Measurements from ENCODE around the gene CCNB1IP1.
"Not testable (repeated sequence)": the region's sequence is repeated elsewhere in the genome, so short reads cannot be mapped to it uniquely, and the experiment has no call there.

Gene CCNB1IP1

DNA sequence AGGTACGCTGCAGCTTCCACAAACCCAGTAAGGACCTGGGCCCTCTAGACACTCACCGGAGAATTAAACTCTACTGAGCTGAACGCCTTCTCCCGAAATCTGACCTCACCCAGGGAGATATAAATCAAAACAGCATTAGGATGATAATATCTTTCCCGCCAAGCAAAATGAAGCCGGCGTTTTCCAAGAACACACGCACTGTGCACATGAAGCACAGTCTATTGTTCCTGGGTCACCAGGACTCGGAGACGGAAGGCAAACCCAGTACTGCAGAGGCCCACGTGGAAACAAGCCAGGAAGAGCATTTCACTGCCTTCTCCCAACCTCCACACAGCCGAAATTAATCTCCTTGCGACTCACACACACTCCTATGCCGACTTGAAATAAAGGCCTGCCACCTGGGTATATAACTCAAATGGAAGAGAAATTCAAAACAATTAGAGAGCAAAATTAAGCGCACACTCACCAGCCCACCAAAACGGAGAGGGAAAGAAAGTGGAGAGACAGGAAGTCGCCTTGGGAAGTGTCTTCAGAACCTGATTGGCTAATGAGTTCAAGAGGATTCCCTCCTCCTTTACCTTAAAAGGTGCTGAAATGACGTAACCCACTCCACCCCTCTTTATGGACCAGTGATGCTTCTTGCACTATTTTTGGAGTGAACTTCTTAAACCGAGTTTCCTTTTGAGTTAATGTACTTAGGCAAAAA, at the start of gene CCNB1IP1:
Gene CCNB1IP1, minus strand, starts transcription at position 492 of the 706 bp plus-strand sequence. CDS start 16,756 bp downstream, outside the sequence.
- peak; percentile 73 for DNase-seq

GRCh38 chr14:20382526-20382925, 49.4 kb upstream of the CCNB1IP1 start:
- no peak for DNase-seq

- DNase-seq, result no peak
These were observed 48.3 kb upstream of the CCNB1IP1 start for GRCh38 chr14:20381341-20381740.

- DNase-seq, result no peak
These were observed 47.6 kb upstream of the CCNB1IP1 start for GRCh38 chr14:20380681-20381080.

DNA sequence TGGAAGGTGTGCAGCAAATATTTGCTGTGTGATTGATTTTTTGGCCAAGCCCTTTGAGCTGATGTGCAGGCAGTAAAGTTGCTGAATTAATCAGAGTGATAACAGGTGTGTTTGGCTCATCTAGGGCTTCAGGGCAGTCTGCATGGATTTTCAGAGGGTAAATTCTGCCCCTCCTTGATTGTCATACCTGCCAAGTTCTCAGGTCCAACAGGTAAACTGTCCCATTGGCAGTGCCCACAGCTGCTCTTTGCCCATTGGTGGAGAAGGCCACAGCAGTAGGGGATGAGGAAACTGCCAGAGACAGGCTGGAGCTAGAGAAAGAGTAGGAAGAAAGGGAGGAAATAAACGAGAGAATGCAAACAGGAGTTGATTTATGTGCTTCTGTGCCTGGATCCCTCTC, 46.7 kb upstream of the CCNB1IP1 start:
- no peak for DNase-seq

DNA sequence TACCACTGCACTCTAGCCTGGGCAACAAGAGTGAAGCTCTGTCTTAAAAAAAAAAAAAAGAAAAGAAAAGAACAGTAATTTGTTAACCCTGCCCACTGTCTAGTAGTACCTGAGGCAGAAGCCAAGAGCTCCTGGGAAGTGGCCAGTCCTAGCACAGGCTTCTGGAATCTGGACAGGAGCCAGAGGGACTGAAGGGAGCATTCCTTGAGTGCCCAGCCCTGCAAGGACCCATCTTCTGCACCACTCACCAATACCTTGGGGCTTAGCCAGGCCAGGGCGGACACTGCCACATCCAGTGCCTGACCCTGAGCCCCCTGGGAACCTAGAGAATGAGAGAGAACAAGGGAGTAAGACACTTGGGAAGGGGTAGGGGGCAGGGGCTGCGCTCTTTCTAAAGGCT, 44.1 kb upstream of the CCNB1IP1 start:
- DNase-seq, result no peak

- no peak for DNase-seq
These were observed 43.1 kb upstream of the CCNB1IP1 start for GRCh38 chr14:20376071-20376588.

GRCh38 chr14:20375471-20375870, 42.4 kb upstream of the CCNB1IP1 start:
- no peak for DNase-seq

GRCh38 chr14:20372796-20373195, 39.7 kb upstream of the CCNB1IP1 start:
- no peak for DNase-seq

DNA sequence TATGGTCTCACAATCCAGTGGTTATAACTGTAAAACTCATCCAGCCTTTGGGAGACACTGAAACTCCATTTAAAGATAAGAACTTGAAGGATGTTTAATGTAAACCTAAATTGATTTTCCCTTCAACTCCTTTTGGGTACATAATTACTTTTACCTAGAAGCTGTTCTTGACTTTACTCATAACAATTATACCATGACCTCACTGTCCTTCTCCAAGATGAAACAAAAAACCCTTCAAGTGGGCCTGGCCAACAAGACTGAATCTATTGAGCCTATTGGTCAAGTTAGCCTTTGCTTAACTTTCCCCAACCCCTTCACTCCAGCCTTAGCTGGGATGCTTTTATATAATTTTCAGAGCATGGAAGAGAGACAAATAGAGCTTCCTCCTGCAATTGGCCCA, 32.8 kb upstream of the CCNB1IP1 start:
- no peak for DNase-seq

- DNase-seq, result not testable (repeated sequence)
These were observed 25.4 kb upstream of the CCNB1IP1 start for GRCh38 chr14:20358474-20358873.

- DNase-seq, result no peak
These were observed 23.3 kb upstream of the CCNB1IP1 start for GRCh38 chr14:20356422-20356821.

- no peak for DNase-seq
These were observed 17.8 kb upstream of the CCNB1IP1 start for GRCh38 chr14:20350860-20351259.

GRCh38 chr14:20350282-20350681, 17.2 kb upstream of the CCNB1IP1 start:
- DNase-seq, result no peak

DNA sequence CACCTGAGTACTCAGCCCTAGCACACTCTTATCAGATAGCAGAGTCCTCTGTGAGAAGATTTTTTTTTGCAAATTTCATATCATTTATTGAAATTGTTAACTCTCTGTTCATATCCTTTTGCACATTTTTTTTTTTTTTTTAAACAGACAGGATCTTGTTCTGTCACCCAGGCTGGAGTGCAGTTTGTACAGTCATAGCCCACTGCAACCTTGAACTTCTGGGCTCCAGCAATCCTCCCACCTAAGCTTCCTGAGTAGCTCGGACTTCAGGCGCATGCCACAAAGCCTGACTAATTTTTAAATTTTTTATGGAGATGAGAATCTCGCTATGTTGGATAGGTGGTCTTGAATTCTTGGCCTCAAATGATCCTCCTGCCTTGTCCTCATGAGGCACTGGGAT, 14.7 kb upstream of the CCNB1IP1 start:
- DNase-seq, result no peak

GRCh38 chr14:20346713-20347112, 13.6 kb upstream of the CCNB1IP1 start:
- no peak for DNase-seq

- no peak for DNase-seq
These were observed 12.3 kb upstream of the CCNB1IP1 start for GRCh38 chr14:20345366-20345765.

DNA sequence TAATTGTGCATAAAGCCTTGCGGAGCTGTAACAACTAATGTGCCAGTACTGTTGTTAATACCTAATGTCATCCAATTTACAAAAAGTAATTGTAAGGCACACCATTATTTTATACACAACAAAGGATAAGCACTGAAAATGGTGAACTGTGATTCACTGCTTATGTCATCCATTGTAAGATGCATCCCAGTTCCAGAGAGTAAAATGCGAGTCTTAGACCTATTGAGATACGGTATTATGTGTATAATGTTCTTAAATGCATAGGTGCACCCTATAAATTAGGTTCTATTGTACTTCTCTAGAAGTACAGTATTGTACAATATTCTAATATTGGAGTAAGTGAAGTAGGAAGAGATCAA, 10.8 kb upstream of the CCNB1IP1 start:
- no peak for DNase-seq

GRCh38 chr14:20343092-20343861, 10.2 kb upstream of the CCNB1IP1 start, which contains the start of gene PARP2:
Gene PARP2, plus strand, starts transcription at chr14:20343635. Its CDS starts 7 bp downstream, at chr14:20343642.
- DNase-seq, result peak; percentile 97

- DNase-seq, result no peak
These were observed 8.6 kb upstream of the CCNB1IP1 start for GRCh38 chr14:20341646-20342045.

DNA sequence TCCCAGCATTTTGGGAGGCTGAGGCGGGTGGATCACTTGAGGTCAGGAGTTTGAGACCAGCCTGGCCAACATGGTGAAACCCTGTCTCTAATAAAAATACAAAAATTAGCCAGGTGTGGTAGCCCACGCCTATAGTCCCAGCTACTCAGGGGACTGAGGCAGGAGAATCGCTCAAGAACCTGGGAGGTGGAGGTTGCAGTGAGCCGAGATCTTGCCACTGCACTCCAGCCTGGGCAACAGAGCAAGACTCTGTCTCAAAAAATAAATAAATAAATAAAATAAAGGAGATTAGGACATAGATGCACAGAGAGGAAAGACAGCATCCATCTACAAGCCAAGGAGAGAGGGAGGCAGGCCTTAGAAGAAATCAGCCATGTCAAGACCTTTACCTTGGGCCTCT, 8.0 kb upstream of the CCNB1IP1 start:
- DNase-seq, result not testable (repeated sequence)

DNA sequence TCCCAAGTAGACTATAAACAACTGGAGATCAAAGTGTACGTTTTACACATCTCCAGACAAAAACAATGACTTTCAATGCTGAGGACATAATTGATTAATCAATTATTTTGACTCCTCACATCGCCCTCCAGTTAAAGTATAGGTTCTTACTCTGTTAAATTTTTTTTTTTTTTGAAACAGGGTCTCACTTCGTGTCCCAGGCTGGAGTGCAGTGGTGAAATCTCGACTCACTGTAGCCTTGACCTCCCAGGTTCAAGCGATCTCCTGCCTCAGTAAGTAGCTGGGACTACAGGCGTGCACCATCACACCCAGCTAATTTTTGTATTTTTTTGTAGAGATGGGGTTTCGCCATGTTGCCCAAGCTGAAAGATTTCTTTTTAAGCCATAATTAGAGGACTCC, 938 bp upstream of the CCNB1IP1 start:
- DNase-seq, result no peak

GRCh38 chr14:20333494-20333841, 389 bp upstream of the CCNB1IP1 start:
- no peak for DNase-seq

DNA sequence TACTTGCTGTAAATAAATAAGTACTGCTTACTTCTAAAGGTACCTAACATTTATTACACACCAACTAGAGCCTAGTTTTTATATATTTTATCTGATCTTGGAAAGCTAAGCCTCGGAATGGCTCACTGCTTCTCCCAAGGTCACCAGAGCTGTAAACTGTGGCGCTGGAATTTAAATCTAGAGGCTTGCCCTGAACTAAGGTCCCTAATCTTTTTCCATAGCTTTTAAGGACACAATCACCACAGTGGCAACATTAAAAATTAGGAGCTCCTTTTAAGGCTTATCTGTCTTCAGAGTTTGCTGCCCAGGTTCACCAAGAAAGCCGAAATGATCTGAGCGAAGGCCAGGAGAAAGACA, 670 bp downstream of the CCNB1IP1 start:
- DNase-seq, result peak; percentile 21

Data from NCI-H526 treated with DMSO at 0.1 percent for 48 hours (cell line).